Renal cortical epithelial cell (primary cell): ENCODE data around the gene ZNF639. TPM values are rescaled to one million over a fixed set of nuclear protein-coding genes. Genes with fewer than 3 reads are reported as not detected.
"Not testable (repeated sequence)": the region's sequence is repeated elsewhere in the genome, so short reads cannot be mapped to it uniquely, and the experiment has no call there.

Experiments
- DNase-seq: peaks from one replicate; pipeline ENCODE4 v3.0.0-alpha.2; 2011; ENCODE audit warnings: low read depth
- total RNA-seq: library from RNA; depleted of rRNA; stranded (reverse); fragments of >200 nt; gene quantifications from 2 replicates; pipeline ENCODE4 v1.2.3, GENCODE V29; 2014

ZNF639 gene, protein sequence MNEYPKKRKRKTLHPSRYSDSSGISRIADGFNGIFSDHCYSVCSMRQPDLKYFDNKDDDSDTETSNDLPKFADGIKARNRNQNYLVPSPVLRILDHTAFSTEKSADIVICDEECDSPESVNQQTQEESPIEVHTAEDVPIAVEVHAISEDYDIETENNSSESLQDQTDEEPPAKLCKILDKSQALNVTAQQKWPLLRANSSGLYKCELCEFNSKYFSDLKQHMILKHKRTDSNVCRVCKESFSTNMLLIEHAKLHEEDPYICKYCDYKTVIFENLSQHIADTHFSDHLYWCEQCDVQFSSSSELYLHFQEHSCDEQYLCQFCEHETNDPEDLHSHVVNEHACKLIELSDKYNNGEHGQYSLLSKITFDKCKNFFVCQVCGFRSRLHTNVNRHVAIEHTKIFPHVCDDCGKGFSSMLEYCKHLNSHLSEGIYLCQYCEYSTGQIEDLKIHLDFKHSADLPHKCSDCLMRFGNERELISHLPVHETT
- 51.4 and 60.9 TPM in 2 replicates for total RNA-seq

DNA sequence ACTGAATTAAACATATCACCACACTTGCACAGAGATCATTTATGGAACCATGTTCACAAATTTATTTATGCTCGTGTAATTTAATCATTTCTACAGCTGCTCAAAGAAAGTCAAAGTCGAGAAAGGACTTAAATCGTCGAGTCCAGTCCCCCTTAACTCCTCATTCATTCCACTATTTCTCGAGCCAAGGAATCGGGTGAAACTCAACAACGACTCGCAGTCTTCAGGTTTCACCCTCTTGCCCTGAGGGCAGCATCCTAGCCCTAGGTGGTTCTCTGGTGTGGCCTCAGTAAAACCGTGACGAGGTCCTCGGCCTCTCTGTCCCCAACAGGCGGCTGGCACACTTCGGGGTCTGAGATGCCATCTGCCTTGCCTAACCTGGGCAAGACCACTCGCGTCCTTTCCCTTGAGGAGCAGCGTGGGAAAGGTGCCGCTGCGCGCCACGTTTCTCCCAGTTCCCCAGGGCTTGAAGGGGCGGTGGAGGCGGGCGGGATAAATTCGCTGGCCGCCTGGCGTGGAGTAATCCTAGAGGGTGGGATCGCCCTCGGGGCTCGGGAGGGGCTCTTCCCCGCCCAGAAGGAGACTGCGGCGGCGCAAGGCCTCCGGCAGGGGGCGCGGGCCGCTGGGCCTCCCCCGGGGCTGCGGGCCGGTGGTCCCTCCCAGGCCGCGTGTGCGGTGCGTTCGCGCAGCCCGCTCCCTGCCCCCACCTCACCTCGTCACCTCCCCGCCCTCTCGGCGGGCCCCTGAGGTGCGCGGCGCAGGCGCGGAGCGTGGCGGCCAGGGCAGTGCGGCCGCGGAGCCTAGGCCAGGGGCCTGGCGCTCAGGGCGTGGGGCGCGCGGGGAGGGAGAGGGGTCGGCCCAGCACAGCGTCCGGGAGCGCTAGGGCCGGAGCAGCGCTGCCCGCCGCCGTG, at the start of gene ZNF639:
Gene ZNF639, plus strand, starts transcription at position 746 of the 911 bp plus-strand sequence. CDS start 5,263 bp downstream, outside the sequence.
- peak; percentile 27 for DNase-seq

GRCh38 chr3:179274434-179274833, 48.4 kb upstream of the ZNF639 start:
- DNase-seq = not testable (repeated sequence)

- DNase-seq = no peak
These were observed 46.8 kb upstream of the ZNF639 start for GRCh38 chr3:179276001-179276400.

DNA sequence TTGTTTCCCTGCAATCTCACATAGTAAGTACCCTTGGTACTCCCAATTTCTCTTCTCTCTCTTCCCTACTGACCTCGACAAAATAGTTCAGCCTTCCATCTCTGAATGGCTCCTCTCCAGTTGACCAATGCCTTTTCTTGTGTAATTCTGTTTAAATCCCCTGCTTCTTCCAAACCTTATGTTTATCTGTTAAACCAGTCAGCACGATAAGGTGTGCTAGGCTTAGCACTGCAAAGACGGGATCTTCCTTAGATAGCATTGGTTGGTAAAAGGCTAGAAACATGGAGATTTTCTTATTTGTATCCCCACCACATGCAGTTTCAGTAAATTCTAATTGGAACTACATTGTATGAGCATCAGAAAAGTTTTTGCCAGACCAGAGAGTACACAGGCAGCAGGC, 46.1 kb upstream of the ZNF639 start:
- no peak for DNase-seq

GRCh38 chr3:179278151-179278550, 44.7 kb upstream of the ZNF639 start:
- DNase-seq = no peak

DNA sequence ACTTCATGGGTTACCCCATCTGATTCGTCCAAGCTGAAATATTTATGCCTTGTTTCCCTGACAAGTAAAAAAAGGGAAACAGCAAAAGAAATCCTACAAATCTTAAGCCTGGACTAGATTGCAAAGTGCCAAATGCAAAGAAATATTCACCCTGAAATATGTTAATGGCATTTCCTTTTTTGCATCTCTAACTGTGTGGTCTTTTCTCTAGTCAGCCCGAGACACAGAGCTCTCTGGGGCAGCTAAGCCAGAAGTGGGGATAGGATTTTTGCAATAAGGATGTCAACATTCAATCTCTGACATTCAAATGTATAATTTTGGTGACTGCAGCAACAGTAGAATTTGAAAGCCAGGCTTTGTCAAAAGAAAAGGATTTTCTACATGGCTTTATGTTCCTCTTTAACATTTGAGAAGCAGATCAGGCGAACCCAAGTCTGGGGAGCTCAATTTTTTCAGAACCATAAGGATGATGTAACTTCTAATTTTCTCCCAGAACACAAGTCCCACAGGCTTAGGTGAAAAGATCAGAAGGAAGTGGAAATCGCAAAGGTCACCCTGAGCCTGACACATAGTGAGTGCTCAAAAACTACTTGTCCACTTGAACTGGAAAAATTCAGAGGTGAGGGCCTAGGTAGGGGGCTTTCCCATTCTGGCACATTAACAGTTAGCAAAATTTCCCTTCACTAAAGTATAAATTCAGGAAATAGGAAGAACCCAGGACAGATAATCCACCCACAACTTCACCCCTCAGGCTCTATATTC, 43.7 kb upstream of the ZNF639 start:
- no peak for DNase-seq

DNA sequence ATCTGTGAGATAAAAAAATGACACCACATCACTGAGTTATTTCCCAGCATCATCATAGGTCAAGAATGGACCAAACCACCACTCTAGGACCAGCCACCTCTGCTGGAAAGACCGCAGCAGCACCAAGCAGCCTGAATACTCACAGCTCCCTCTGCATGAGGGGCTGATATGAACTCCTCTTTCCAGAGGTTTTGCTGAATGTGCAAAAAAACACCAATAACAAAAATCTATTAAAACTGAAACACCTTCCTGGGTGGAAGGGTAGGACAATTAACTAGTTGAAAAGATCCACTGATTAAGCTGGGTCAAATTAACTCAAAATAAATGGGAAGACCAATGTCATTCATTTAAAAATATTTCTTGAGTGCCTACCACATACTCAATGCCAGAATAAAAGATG, 43.0 kb upstream of the ZNF639 start:
- no peak for DNase-seq

GRCh38 chr3:179281825-179282224, 41.0 kb upstream of the ZNF639 start:
- DNase-seq = no peak

DNA sequence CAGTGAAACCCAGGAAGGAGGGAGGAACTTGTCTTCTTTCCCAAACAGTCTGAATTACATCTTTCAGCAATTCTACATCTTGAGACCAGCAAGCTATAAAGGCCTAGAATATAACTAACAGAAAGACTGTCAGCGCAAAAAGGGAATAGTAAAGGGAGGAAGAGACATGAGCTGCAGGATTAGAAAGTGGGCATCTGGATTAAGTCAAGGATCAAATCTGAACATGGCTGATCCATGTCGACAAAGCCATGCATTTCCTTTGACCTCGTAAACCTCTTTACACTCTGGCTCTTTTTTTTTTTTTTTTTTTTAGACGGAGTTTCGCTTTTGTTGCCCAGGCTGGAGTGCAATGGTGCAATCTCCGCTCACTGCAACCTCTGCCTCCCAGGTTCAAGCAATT, 36.5 kb upstream of the ZNF639 start:
- no peak for DNase-seq

GRCh38 chr3:179288845-179289244, 34.0 kb upstream of the ZNF639 start:
- no peak for DNase-seq

DNA sequence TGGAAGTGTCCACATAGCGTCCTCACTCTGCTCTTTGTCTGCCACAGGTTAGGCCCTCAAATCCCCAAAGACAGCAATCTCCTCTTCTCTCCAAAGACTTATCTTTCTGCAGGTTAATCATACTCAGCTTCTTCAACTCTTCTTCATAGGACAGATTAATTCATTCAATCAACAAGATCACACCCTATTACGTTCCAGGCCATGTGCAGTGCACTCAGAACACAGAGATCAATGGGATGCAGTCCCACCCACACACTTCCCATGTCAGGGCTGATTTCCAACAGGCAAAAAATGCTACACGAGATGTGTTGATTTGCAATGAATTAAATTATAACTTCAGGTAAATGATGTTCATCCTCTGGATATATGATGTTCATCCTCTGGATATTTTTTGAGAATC, 33.5 kb upstream of the ZNF639 start:
- no peak for DNase-seq

GRCh38 chr3:179292450-179292849, 30.4 kb upstream of the ZNF639 start:
- DNase-seq = peak; percentile 52

DNA sequence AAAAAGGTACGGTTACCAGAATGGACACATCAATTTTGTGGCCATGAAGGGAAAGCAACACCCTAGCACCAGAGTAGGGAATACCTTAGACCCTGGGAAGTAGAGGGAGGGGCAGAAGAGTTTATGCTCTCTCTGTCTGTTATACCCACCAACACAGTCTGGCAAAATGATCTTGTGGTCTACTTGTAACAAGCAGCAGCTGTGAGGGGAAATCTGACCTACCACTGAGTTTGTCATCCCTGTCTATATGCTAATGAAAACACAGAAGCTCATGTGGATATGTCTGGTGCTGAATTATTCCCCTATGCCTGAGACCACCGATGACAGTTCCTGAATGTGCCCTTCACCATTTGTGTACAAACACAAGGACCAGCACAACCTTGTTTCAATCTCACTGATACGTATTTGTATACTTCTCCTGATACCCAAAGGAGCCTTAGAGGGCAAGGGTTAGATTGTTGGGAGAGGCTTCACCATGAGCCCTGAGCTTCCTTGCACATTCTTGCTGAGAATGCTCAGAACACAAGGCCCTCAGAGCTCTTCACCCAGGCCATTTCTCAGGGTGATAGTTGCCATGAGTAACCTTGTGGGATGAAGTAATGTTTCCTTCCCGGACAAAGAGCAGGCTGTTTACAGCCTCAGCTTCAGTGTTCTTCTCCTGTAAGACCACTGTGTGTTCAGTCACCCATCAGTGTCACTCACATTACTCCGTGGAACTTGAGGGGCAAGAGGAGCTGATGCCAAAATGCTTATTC, 24.7 kb upstream of the ZNF639 start:
- DNase-seq = no peak

DNA sequence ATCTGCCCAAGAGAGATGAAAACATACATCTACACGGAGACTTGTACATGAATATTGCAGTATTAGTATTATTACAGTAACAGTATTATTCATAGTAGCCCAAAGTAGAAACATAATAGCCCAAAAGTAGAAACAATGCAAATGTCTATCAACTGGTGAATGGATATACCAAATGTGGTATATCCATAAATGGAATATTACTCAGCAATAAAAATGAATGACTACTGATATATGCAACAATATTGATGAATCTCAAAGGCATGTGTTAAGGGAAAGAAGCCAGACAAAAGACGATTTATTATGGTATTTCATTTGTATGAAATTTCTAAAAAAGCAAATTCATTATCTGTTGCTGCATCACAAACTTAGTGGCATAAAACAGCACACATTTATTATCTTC, 23.5 kb upstream of the ZNF639 start:
- no peak for DNase-seq

DNA sequence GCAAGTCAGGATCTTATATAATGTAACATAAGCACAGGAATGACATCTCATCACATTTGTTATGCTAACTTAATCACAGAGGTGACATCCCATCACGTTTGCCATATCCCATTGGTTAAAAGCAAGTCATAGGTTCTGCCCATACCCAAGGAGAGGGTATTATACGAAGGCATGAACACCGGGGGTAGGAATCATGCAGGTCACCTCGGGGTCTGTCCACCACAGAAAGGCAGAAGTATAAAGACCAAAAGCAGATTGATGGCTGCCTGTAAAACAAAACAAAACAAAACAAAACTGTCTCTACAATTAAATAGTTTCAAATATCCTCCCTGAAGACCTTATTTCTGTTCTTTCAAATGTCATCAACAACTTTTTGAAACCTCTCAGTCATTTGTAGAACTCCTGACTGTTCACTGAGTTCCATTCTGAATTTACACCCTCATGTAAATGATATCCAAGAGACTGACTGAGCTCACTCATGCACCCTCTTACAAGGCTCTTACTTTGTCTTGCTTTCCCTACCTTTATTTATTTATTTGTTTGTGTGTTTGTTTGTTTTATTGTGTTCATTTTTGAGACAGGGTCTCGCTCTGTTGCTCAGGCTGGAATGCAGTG, 22.7 kb upstream of the ZNF639 start:
- DNase-seq = no peak

GRCh38 chr3:179301645-179302044, 21.2 kb upstream of the ZNF639 start:
- no peak for DNase-seq

GRCh38 chr3:179302111-179302510, 20.7 kb upstream of the ZNF639 start:
- no peak for DNase-seq

DNA sequence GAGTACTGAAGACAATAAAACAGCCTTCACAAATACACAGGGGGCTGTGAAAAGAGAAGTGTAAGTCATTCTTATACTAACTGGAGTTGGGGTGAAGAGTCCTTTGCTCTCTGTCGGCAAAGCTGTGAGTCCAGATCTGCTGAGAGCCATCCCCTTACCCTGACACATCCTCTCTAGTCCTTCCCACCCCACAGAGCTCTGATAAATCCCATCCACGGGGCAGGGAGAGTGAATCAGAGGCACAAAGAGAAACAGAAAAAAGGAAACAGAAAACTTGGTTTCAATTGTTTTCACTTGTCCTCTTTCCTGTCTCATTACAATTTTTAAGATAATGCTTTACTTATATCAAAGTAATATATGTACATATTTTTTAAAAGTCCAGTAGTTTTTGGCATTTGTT, 18.2 kb upstream of the ZNF639 start:
- no peak for DNase-seq

GRCh38 chr3:179307362-179307761, 15.5 kb upstream of the ZNF639 start:
- DNase-seq = not testable (repeated sequence)

DNA sequence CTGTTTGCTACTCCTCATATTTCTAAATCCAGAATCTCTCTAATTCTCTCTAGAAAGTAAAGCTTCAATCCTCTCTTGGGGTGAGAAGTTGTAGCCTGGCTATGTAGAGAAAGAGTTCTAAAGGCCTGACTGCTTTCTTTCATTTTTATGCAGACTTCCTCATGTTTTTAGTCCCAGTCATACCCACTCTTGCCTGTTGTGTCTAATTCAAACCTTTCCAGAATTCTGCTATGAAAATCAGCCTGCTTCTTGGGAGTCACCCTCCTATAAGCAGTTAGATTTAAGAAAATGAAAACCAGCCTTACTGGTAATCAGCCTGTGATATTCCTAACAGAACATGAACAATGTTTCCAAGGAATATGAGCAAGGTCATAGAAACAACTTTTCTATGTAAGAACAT, 14.8 kb upstream of the ZNF639 start:
- DNase-seq = peak; percentile 38
